K562 (cell line): ENCODE measurements around the gene MYL4. TPM values are rescaled to one million over a fixed set of nuclear protein-coding genes. Genes with fewer than 3 reads are reported as not detected.

Source experiments
- ATAC-seq: fragments of 200-7000 bp; cut with Tn5 transposase; 3 replicates; pipeline ENCODE4 v1.9.1; 2020; ENCODE audit warnings: moderate library complexity
- BruUV-seq: library from RNA; stranded (reverse); fragments of 400-500 nt; replicated peaks from 2 replicates; lab custom pipeline; 2021; lab: Mats Ljungman, UMichigan
- CTCF ChIA-PET: fragments of 300-600 bp; formaldehyde crosslinking; extraction: SDS; loops from one replicate; lab custom pipeline; 2021; ENCODE audit warnings: low intra/inter-chr PET ratio; lab: Yijun Ruan, JAX
- POLR2A ChIA-PET: fragments of 300-600, 350-650 bp; sonication (Branson Sonifier 250); formaldehyde crosslinking; extraction: SDS; loops from one replicate; lab custom pipeline; 2021; ENCODE audit warnings: antibody characterized with exemption, inconsistent platforms; lab: Yijun Ruan, JAX
- DNase-seq, 4 experiments: peaks; one replicate each; pipeline versions ENCODE4 v3.0.0 to v3.0.0-alpha.2; 2011 to 2018; ENCODE audit warnings: low spot score in 3 of 4, mixed read lengths in 3 of 4; ENCODE audit errors: extremely low read depth in 1 of 4
- FAIRE-seq: peaks from 2 replicates; lab custom pipeline; 2011; peaks lifted over from hg19 to GRCh38; lab: Jason Lieb, UNC
- H2AFZ ChIP-seq: 2 replicates; pipeline ENCODE4 v1.6.0; 2011; ENCODE audit warnings: low read depth, low read length, control low read depth, inconsistent platforms
- H3K27ac ChIP-seq: fragments of 200-600 bp; 3 replicates; pipeline ENCODE4 v1.8.0; 2011; ENCODE audit warnings: low read depth, mild to moderate bottlenecking, control low read depth, inconsistent platforms, low read length, moderate library complexity, mixed read lengths; ENCODE audit errors: extremely low read depth
- H3K27me3 ChIP-seq, 2 experiments: fragments of 300-600 bp in 1 of 2; 2 replicates in 1 of 2; 3 replicates in 1 of 2; pipeline versions ENCODE4 v1.6.0 to v1.8.0; 2011; ENCODE audit warnings: inconsistent platforms in 2 of 2, low read length in 2 of 2, mild to moderate bottlenecking in 1 of 2, mixed read lengths in 1 of 2, moderate library complexity in 1 of 2; ENCODE audit not compliant: control insufficient read depth in 2 of 2, insufficient read depth in 2 of 2
- H3K36me3 ChIP-seq: fragments of 300-600 bp; 3 replicates; pipeline ENCODE4 v1.8.0; 2011; ENCODE audit warnings: mild to moderate bottlenecking, low read length, inconsistent platforms; ENCODE audit not compliant: control insufficient read depth, insufficient read depth
- H3K4me1 ChIP-seq, 2 experiments: fragments of 200-600 bp in 1 of 2; replicated peaks in 1 of 2; 2 replicates in 1 of 2; 3 replicates in 1 of 2; pipeline versions ENCODE4 v1.5.1 to v1.8.0; 2011; ENCODE audit warnings: inconsistent platforms in 2 of 2, low read length in 2 of 2, mild to moderate bottlenecking in 1 of 2, mixed read lengths in 1 of 2, moderate library complexity in 1 of 2; ENCODE audit not compliant: control insufficient read depth in 2 of 2, insufficient read depth in 2 of 2
- H3K4me2 ChIP-seq: 2 replicates; pipeline ENCODE4 v1.6.1; 2011; ENCODE audit warnings: low read length, control low read depth, inconsistent platforms, mixed read lengths; ENCODE audit not compliant: insufficient read depth
- H3K4me3 ChIP-seq: fragments of 200-600 bp; sonication (generic), shearing (Covaris generic); 2 replicates; pipeline ENCODE4 v1.5.1; 2016; ENCODE audit warnings: control low read depth, inconsistent platforms
- H3K79me2 ChIP-seq: fragments of 200-600 bp; 3 replicates; pipeline ENCODE4 v1.8.0; 2011; ENCODE audit warnings: low read length, inconsistent platforms; ENCODE audit not compliant: control insufficient read depth, insufficient read depth
- H3K9ac ChIP-seq, 2 experiments: 2 replicates each; pipeline versions ENCODE4 v1.6.0 to v1.6.1; 2011; ENCODE audit warnings: low read depth in 2 of 2, low read length in 2 of 2, control low read depth in 1 of 2, inconsistent platforms in 1 of 2, mild to moderate bottlenecking in 1 of 2, mixed read lengths in 1 of 2; ENCODE audit not compliant: insufficient read depth in 1 of 2
- H3K9me1 ChIP-seq: one replicate; pipeline ENCODE4 v1.6.0; 2011; ENCODE audit warnings: inconsistent platforms, mild to moderate bottlenecking, low read length, moderate library complexity; ENCODE audit not compliant: control insufficient read depth, insufficient read depth
- H3K9me3 ChIP-seq: replicated peaks from 2 replicates; pipeline ENCODE4 v1.5.1; 2011; ENCODE audit warnings: low read depth, low read length, inconsistent platforms; ENCODE audit not compliant: control insufficient read depth, insufficient read depth
- H4K20me1 ChIP-seq: replicated peaks from 2 replicates; pipeline ENCODE4 v1.6.1; 2011; ENCODE audit warnings: low read length, inconsistent platforms, mixed read lengths; ENCODE audit not compliant: control insufficient read depth, insufficient read depth
- ADNP ChIP-seq: fragments of 200-800 bp; sonication (Bioruptor generic); IDR thresholded peaks from 2 replicates; pipeline ENCODE4 v1.6.1; 2016; ENCODE audit warnings: missing genetic modification characterization, missing compliant biosample characterization
- CBX1 ChIP-seq: sonication (generic); IDR thresholded peaks from 2 replicates; pipeline ENCODE4 v1.6.1; 2016; ENCODE audit warnings: antibody characterized with exemption, low read depth, mild to moderate bottlenecking
- KDM1A ChIP-seq, 2 experiments: fragments of 450-650 bp; IDR thresholded peaks; 2 replicates each; pipeline ENCODE4 v1.6.1; 2016; ENCODE audit warnings: mild to moderate bottlenecking in 2 of 2
- MEIS2 ChIP-seq: fragments of 450-650 bp; IDR thresholded peaks from 2 replicates; pipeline ENCODE4 v1.6.1; 2014; ENCODE audit warnings: mild to moderate bottlenecking; ENCODE audit not compliant: partially characterized antibody
- MLX ChIP-seq, 2 experiments: fragments of 450-650 bp in 1 of 2; sonication (generic) in 1 of 2; formaldehyde crosslinking; conservative IDR thresholded peaks; 2 replicates each; pipeline versions ENCODE4 v1.4.0 to v1.8.1; 2020 to 2022; ENCODE audit warnings: mild to moderate bottlenecking in 1 of 2, missing genetic modification reagents in 1 of 2
- MTA2 ChIP-seq: fragments of 450-650 bp; IDR thresholded peaks from 2 replicates; pipeline ENCODE4 v1.6.1; 2016; ENCODE audit warnings: low read depth
- PHB ChIP-seq: fragments of 250-450 bp; sonication (Bioruptor Pico); IDR thresholded peaks from 2 replicates; pipeline ENCODE4 v1.5.0; 2021
- SMARCA4 ChIP-seq: fragments of 450-650 bp; IDR thresholded peaks from 2 replicates; pipeline ENCODE4 v1.6.1; 2016
- ZNF699 ChIP-seq: fragments of 250-450 bp; sonication (Bioruptor Pico); IDR thresholded peaks from 2 replicates; pipeline ENCODE4 v1.8.0; 2021; ENCODE audit warnings: mild to moderate bottlenecking, moderate library complexity; ENCODE audit not compliant: insufficient replicate concordance
- WGBS: fragments of 100-300 bp; shearing (Covaris generic); methylation state at CpG from one replicate; pipeline ENCODE4 v1.1.6; 2016; ENCODE audit warnings: low coverage, mixed read lengths; ENCODE audit not compliant: insufficient coverage; ENCODE audit errors: missing lambda C conversion rate; 5-methylcytosine and 5-hydroxymethylcytosine counted together
- in situ Hi-C: fragments of 300-500 bp; cut with MboI; formaldehyde crosslinking; loops from 4 replicates; pipeline ENCODE4 v1.15.0; 2018; ENCODE audit warnings: inconsistent platforms, mixed read lengths
- intact Hi-C: fragments of 100-400 bp; cut with micrococcal nuclease; formaldehyde crosslinking; loops from 2 replicates; pipeline ENCODE4 v1.14.2; 2022
- polyA plus RNA-seq, 8 experiments: library from polyadenylated mRNA; depleted of rRNA in 4 of 8; stranded (reverse) in 5 of 8; unstranded in 3 of 8; fragments of >200 nt; fragmentation: Nextera tagmentation in 2 of 8; fragmentation: Illumina TruSeq in 1 of 8; extraction: Ambion mirVana in 2 of 8; extraction: Trizol in 1 of 8; gene quantifications; 2 replicates each; pipeline versions ENCODE4 v1.2.1 to v1.2.3, GENCODE V29; 2011 to 2014; ENCODE audit warnings: inconsistent platforms in 1 of 8, missing spikeins in 1 of 8
- total RNA-seq, 7 experiments: library from RNA; depleted of rRNA in 6 of 7; stranded (reverse); fragments of >200 nt in 6 of 7; fragmentation: Illumina TruSeq in 2 of 7; extraction: Trizol in 2 of 7; gene quantifications; 2 replicates each; pipeline versions ENCODE4 v1.2.1 to v1.2.3, GENCODE V29; 2011 to 2021; ENCODE audit warnings: low replicate concordance in 1 of 7
- TF ChIP-seq, protein P1 (sequence below): fragments of 450-650 bp; IDR thresholded peaks from 2 replicates; pipeline ENCODE4 v1.6.1; 2017; ENCODE audit warnings: mild to moderate bottlenecking, moderate library complexity
- TF ChIP-seq, protein P2 (sequence below): fragments of 450-650 bp; IDR thresholded peaks from 2 replicates; pipeline ENCODE4 v1.6.1; 2017; ENCODE audit warnings: antibody characterized with exemption, mild to moderate bottlenecking

The MYL4 gene
- total and polyA plus RNA-seq, 9 of the 15 experiments (the other 6 are each of a cell fraction or from before 2014, with no cell fraction given) = 117 to 423 (median 221) TPM

GRCh38 chr17:47208744-47209488 is at the start of gene MYL4 (continued):
- TF ChIP-seq KDM1A (IDR thresholded peaks at IDR 0.05) (0 out of 4 replicates have a peak, but pooled peaks of 1 of the 2 experiments have one; percentile 4), PHB (CRISPR knock-in tag) (no peak), SMARCA4 (peak; percentile 61)

DNA sequence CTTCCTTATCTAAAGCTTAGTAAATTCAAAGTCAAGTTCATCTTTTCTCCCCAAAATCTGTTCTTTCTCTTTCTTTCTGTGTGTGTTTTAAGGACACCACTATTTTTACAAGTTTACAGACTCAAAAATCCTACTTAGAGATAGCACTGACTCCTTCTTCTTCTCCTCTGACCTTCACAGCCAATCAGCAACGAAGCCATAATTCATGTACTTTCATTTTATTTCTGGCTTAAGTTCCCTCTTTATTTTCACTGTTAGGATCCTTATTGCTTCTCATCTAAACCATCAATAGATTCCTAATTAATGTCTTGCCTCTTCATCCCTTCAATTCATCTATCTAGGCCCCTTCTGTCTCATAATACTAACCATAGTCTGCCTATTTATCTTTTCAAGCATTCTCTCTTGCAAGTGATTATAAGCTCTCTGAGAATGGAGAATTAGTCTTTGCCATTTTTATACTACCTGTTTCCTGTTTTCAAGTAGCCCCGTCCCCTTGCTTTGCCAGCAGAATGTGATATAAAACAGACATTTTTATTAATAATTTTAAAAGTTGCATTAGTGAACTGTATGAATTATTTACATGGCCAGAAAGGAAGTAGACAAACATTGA is 47.0 kb upstream of the MYL4 start:
- CTCF ChIA-PET = no interaction called here
- H3K79me2 ChIP-seq = peaks cover 19% of the 10 kb centered on the region; the same call in 1 of the 3 replicates
- H3K9me1 ChIP-seq = no peaks in the 10 kb centered on the region
- H3K9ac ChIP-seq = no peak overlapping the region
- WGBS = 85% methylated on average over 2 of the region's 2 CpGs
- peaks cover 0 to 3% of the 10 kb centered on the region in 2 experiments; a peak in 1 of 5 replicates for H3K4me1 ChIP-seq
- H3K4me2 ChIP-seq = no peak overlapping the region
- no TSS peak for BruUV-seq
- FAIRE-seq = no peak
- H3K9me3 ChIP-seq = no peaks in the 10 kb centered on the region
- in situ Hi-C loops = no loop called here
- peaks cover 90% of the 10 kb centered on the region for H3K36me3 ChIP-seq
- no peaks in the 10 kb centered on the region for H3K27me3 ChIP-seq
- no peak for DNase-seq
- 0 out of 2 replicates have a peak, but pooled peaks cover 4% of the 10 kb centered on the region for H4K20me1 ChIP-seq
- no peak for ATAC-seq
- H2AFZ ChIP-seq = no peak overlapping the region
- no peak overlapping the region for H3K4me3 ChIP-seq
- POLR2A ChIA-PET = interaction anchor here (0.6 to 0.8 kb wide), 2 partner anchors 22 to 29 kb away, joined by 3 read pairs; no protein-coding TSS in a partner anchor
- intact Hi-C loops = no loop called here
- H3K27ac ChIP-seq = no peak overlapping the region
- TF ChIP-seq ADNP (tag) (no peak), MLX (CRISPR knock-in tag; conservative IDR thresholded peaks at IDR 0.05) (no peak), CBX1 (no peak), MTA2 (no peak), ZNF699 (no peak), MEIS2 (no peak)
- TF ChIP-seq, protein P1, sequence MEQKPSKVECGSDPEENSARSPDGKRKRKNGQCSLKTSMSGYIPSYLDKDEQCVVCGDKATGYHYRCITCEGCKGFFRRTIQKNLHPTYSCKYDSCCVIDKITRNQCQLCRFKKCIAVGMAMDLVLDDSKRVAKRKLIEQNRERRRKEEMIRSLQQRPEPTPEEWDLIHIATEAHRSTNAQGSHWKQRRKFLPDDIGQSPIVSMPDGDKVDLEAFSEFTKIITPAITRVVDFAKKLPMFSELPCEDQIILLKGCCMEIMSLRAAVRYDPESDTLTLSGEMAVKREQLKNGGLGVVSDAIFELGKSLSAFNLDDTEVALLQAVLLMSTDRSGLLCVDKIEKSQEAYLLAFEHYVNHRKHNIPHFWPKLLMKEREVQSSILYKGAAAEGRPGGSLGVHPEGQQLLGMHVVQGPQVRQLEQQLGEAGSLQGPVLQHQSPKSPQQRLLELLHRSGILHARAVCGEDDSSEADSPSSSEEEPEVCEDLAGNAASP = no peak
- TF ChIP-seq, protein P2, sequence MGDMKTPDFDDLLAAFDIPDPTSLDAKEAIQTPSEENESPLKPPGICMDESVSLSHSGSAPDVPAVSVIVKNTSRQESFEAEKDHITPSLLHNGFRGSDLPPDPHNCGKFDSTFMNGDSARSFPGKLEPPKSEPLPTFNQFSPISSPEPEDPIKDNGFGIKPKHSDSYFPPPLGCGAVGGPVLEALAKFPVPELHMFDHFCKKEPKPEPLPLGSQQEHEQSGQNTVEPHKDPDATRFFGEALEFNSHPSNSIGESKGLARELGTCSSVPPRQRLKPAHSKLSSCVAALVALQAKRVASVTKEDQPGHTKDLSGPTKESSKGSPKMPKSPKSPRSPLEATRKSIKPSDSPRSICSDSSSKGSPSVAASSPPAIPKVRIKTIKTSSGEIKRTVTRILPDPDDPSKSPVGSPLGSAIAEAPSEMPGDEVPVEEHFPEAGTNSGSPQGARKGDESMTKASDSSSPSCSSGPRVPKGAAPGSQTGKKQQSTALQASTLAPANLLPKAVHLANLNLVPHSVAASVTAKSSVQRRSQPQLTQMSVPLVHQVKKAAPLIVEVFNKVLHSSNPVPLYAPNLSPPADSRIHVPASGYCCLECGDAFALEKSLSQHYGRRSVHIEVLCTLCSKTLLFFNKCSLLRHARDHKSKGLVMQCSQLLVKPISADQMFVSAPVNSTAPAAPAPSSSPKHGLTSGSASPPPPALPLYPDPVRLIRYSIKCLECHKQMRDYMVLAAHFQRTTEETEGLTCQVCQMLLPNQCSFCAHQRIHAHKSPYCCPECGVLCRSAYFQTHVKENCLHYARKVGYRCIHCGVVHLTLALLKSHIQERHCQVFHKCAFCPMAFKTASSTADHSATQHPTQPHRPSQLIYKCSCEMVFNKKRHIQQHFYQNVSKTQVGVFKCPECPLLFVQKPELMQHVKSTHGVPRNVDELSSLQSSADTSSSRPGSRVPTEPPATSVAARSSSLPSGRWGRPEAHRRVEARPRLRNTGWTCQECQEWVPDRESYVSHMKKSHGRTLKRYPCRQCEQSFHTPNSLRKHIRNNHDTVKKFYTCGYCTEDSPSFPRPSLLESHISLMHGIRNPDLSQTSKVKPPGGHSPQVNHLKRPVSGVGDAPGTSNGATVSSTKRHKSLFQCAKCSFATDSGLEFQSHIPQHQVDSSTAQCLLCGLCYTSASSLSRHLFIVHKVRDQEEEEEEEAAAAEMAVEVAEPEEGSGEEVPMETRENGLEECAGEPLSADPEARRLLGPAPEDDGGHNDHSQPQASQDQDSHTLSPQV = no peak
